H1 (cell line): Measurements from ENCODE around the gene SLC16A5. TPM values are rescaled to one million over a fixed set of nuclear protein-coding genes. Genes with fewer than 3 reads are reported as not detected.

ENCODE experiments used
- CTCF ChIA-PET: fragments of 300-600 bp; sonication (Branson Sonifier 250); formaldehyde crosslinking; loops from one replicate; lab custom pipeline; 2021; ENCODE audit not compliant: partially characterized antibody; lab: Charles Lee
- POLR2A ChIA-PET: fragments of 300-600 bp; sonication (Branson Sonifier 250); formaldehyde crosslinking; loops from one replicate; lab custom pipeline; 2021; ENCODE audit warnings: inconsistent platforms; ENCODE audit not compliant: partially characterized antibody; lab: Charles Lee
- DNase-seq, 2 experiments: peaks; one replicate each; pipeline versions ENCODE4 v3.0.0 to v3.0.0-alpha.2; 2010 to 2022; ENCODE audit warnings: low spot score in 2 of 2, low read depth in 1 of 2, mixed read lengths in 1 of 2
- FAIRE-seq: peaks from 2 replicates; lab custom pipeline; 2011; peaks lifted over from hg19 to GRCh38; lab: Jason Lieb, UNC
- H2AFZ ChIP-seq: 2 replicates; pipeline ENCODE4 v1.8.1; 2012; ENCODE audit warnings: low read length, inconsistent platforms
- H2AK5ac ChIP-seq: 2 replicates; pipeline ENCODE4 v1.6.1; 2013; ENCODE audit warnings: low read depth, low read length
- H2BK120ac ChIP-seq: replicated peaks from 2 replicates; pipeline ENCODE3; 2013; ENCODE audit warnings: low read depth, low read length, inconsistent platforms
- H2BK12ac ChIP-seq: 2 replicates; pipeline ENCODE4 v1.6.1; 2013; ENCODE audit warnings: low read depth, low read length
- H2BK15ac ChIP-seq: 2 replicates; pipeline ENCODE4 v1.6.1; 2013; ENCODE audit warnings: low read length
- H2BK20ac ChIP-seq: 2 replicates; pipeline ENCODE4 v1.6.1; 2013; ENCODE audit warnings: low read length
- H2BK5ac ChIP-seq: 2 replicates; pipeline ENCODE4 v1.6.1; 2013; ENCODE audit warnings: low read depth, low read length
- H3K14ac ChIP-seq: 2 replicates; pipeline ENCODE4 v1.6.1; 2013; ENCODE audit warnings: inconsistent platforms; ENCODE audit not compliant: insufficient read length
- H3K18ac ChIP-seq: 2 replicates; pipeline ENCODE4 v1.6.1; 2013; ENCODE audit warnings: low read length; ENCODE audit errors: extremely low read depth
- H3K23ac ChIP-seq: 2 replicates; pipeline ENCODE4 v1.6.1; 2013; ENCODE audit warnings: inconsistent platforms; ENCODE audit not compliant: insufficient read length
- H3K23me2 ChIP-seq: 2 replicates; pipeline ENCODE4 v1.6.1; 2013; ENCODE audit warnings: low read depth, low read length
- H3K27ac ChIP-seq: 2 replicates; pipeline ENCODE4 v1.6.1; 2011; ENCODE audit warnings: low read depth, low read length, inconsistent platforms
- H3K27me3 ChIP-seq, 4 experiments: replicated peaks in 1 of 4; 1 replicate in 1 of 4; 2 replicates in 3 of 4; pipeline versions ENCODE4 v1.6.1 to v1.8.1; 2011 to 2013; ENCODE audit warnings: low read length in 3 of 4, mild to moderate bottlenecking in 3 of 4, inconsistent platforms in 2 of 4, mixed read lengths in 2 of 4, moderate library complexity in 1 of 4; ENCODE audit not compliant: control insufficient read depth in 3 of 4, insufficient read depth in 3 of 4; ENCODE audit errors: extremely low read depth in 1 of 4
- H3K36me3 ChIP-seq, 4 experiments: 2 replicates each; pipeline versions ENCODE4 v1.6.1 to v1.8.1; 2011 to 2013; ENCODE audit warnings: mild to moderate bottlenecking in 4 of 4, low read length in 3 of 4, moderate library complexity in 2 of 4, control low read depth in 1 of 4, inconsistent platforms in 1 of 4; ENCODE audit not compliant: insufficient read depth in 4 of 4, control insufficient read depth in 2 of 4
- H3K4ac ChIP-seq: replicated peaks from 2 replicates; pipeline ENCODE3; 2013; ENCODE audit warnings: low read length, low read depth, mixed read lengths, inconsistent platforms; ENCODE audit not compliant: insufficient read length
- H3K4me1 ChIP-seq, 4 experiments: replicated peaks in 1 of 4; 1 replicate in 1 of 4; 2 replicates in 3 of 4; pipeline versions ENCODE4 v1.6.1 to v1.8.1; 2011 to 2013; ENCODE audit warnings: low read length in 3 of 4, inconsistent platforms in 2 of 4, mixed read lengths in 1 of 4; ENCODE audit not compliant: insufficient read depth in 4 of 4, control insufficient read depth in 3 of 4
- H3K4me2 ChIP-seq, 2 experiments: 2 replicates each; pipeline versions ENCODE4 v1.6.1 to v1.8.1; 2011 to 2013; ENCODE audit warnings: low read depth in 2 of 2, low read length in 2 of 2, control low read depth in 1 of 2, inconsistent platforms in 1 of 2, mild to moderate bottlenecking in 1 of 2; ENCODE audit not compliant: insufficient read depth in 1 of 2
- H3K4me3 ChIP-seq, 4 experiments: fragments of 200-600, 300-600 bp in 1 of 4; sonication (generic), shearing (Covaris generic), sonication (Bioruptor Twin) in 1 of 4; 2 replicates each; pipeline versions ENCODE4 v1.5.1 to v1.8.1; 2011 to 2016; ENCODE audit warnings: low read length in 4 of 4, low read depth in 3 of 4, control low read depth in 2 of 4, inconsistent platforms in 2 of 4, mild to moderate bottlenecking in 2 of 4, mixed read lengths in 1 of 4, moderate library complexity in 1 of 4; ENCODE audit not compliant: insufficient read depth in 2 of 4; ENCODE audit errors: extremely low read depth in 1 of 4
- H3K56ac ChIP-seq: replicated peaks from 2 replicates; pipeline ENCODE3; 2013; ENCODE audit warnings: low read depth, mild to moderate bottlenecking, mixed read lengths, low read length, inconsistent platforms; ENCODE audit not compliant: insufficient read length
- H3K79me1 ChIP-seq: 2 replicates; pipeline ENCODE4 v1.6.1; 2013; ENCODE audit warnings: low read depth, low read length, control low read depth
- H3K79me2 ChIP-seq, 2 experiments: 2 replicates each; pipeline versions ENCODE4 v1.6.1 to v1.8.1; 2012 to 2013; ENCODE audit warnings: low read length in 2 of 2, mild to moderate bottlenecking in 2 of 2, inconsistent platforms in 1 of 2; ENCODE audit not compliant: insufficient read depth in 2 of 2, control insufficient read depth in 1 of 2
- H3K9ac ChIP-seq, 4 experiments: replicated peaks in 1 of 4; 1 replicate in 1 of 4; 2 replicates in 3 of 4; pipeline versions ENCODE4 v1.6.1 to v1.8.1; 2011 to 2013; ENCODE audit warnings: low read depth in 3 of 4, low read length in 3 of 4, control low read depth in 2 of 4, mild to moderate bottlenecking in 2 of 4, moderate library complexity in 2 of 4, inconsistent platforms in 1 of 4; ENCODE audit errors: extremely low read depth in 1 of 4
- H3K9me3 ChIP-seq, 2 experiments: 2 replicates each; pipeline versions ENCODE4 v1.6.1 to v1.8.1; 2012 to 2013; ENCODE audit warnings: mild to moderate bottlenecking in 2 of 2, moderate library complexity in 2 of 2, control low read depth in 1 of 2, inconsistent platforms in 1 of 2, low read depth in 1 of 2, low read length in 1 of 2, mixed read lengths in 1 of 2; ENCODE audit not compliant: insufficient read depth in 2 of 2
- H4K20me1 ChIP-seq, 2 experiments: replicated peaks in 1 of 2; 2 replicates each; pipeline versions ENCODE3 to v1.8.1; 2011 to 2013; ENCODE audit warnings: inconsistent platforms in 2 of 2, low read length in 2 of 2, mild to moderate bottlenecking in 1 of 2; ENCODE audit not compliant: insufficient read depth in 2 of 2, control insufficient read depth in 1 of 2
- H4K5ac ChIP-seq: 2 replicates; pipeline ENCODE4 v1.6.1; 2013; ENCODE audit warnings: low read length, low read depth, mixed read lengths, inconsistent platforms; ENCODE audit not compliant: insufficient read length
- H4K8ac ChIP-seq: 2 replicates; pipeline ENCODE4 v1.8.0; 2013; ENCODE audit warnings: mild to moderate bottlenecking, moderate library complexity, low read length, inconsistent platforms; ENCODE audit not compliant: insufficient read depth; ENCODE audit errors: extremely low read depth
- H4K91ac ChIP-seq: replicated peaks from 2 replicates; pipeline ENCODE3; 2013; ENCODE audit warnings: low read length, mixed read lengths, inconsistent platforms; ENCODE audit not compliant: insufficient read length
- BCL11A ChIP-seq, 2 experiments: IDR thresholded peaks; one replicate each; pipeline ENCODE4 v1.6.1; 2011; ENCODE audit warnings: low read depth in 2 of 2, low read length in 2 of 2, mild to moderate bottlenecking in 2 of 2
- BRCA1 ChIP-seq: IDR thresholded peaks from 2 replicates; pipeline ENCODE4 v1.6.1; 2012; ENCODE audit warnings: low read depth, low read length, improper control_type of control experiment
- CBX8 ChIP-seq: fragments of 300-800, 300-1000 bp; sonication (generic); IDR thresholded peaks from 2 replicates; pipeline ENCODE4 v1.7.1; 2016; ENCODE audit warnings: low read depth, low read length, borderline replicate concordance
- CHD2 ChIP-seq: IDR thresholded peaks from 2 replicates; pipeline ENCODE4 v1.6.1; 2012; ENCODE audit warnings: low read length, improper control_type of control experiment
- GABPA ChIP-seq: IDR thresholded peaks from 2 replicates; pipeline ENCODE4 v1.6.1; 2011; ENCODE audit warnings: mild to moderate bottlenecking, low read length, moderate library complexity, borderline replicate concordance; ENCODE audit not compliant: insufficient read depth
- GTF2F1 ChIP-seq: IDR thresholded peaks from 2 replicates; pipeline ENCODE4 v1.6.1; 2012; ENCODE audit warnings: low read depth, low read length, improper control_type of control experiment, borderline replicate concordance
- JUN ChIP-seq: IDR thresholded peaks from 2 replicates; pipeline ENCODE4 v1.6.1; 2011; ENCODE audit warnings: low read depth, mild to moderate bottlenecking, improper control_type of control experiment, low read length
- PHF8 ChIP-seq: fragments of 200-600 bp; sonication (generic); conservative IDR thresholded peaks from 2 replicates; pipeline ENCODE4 v1.7.1; 2012; ENCODE audit warnings: low read depth, mild to moderate bottlenecking, inconsistent platforms, low read length, moderate library complexity
- SP4 ChIP-seq: IDR thresholded peaks from 2 replicates; pipeline ENCODE4 v1.6.1; 2012; ENCODE audit warnings: low read length, inconsistent platforms
- SUZ12 ChIP-seq: fragments of 200-600 bp; sonication (generic); IDR thresholded peaks from 2 replicates; pipeline ENCODE4 v1.6.1; 2012; ENCODE audit warnings: mild to moderate bottlenecking, inconsistent platforms, low read length, moderate library complexity, mixed read lengths
- TAF1 ChIP-seq: IDR thresholded peaks from 2 replicates; pipeline ENCODE4 v1.6.1; 2011; ENCODE audit warnings: mild to moderate bottlenecking, low read depth, low read length
- TAF7 ChIP-seq: optimal IDR thresholded peaks from 2 replicates; pipeline ENCODE3; 2011; ENCODE audit warnings: low read depth, mild to moderate bottlenecking, inconsistent platforms, low read length, moderate library complexity, borderline replicate concordance
- TCF12 ChIP-seq: IDR thresholded peaks from 2 replicates; pipeline ENCODE4 v1.6.1; 2011; ENCODE audit warnings: low read depth, mild to moderate bottlenecking, low read length
- ZNF274 ChIP-seq: IDR thresholded peaks from 2 replicates; pipeline ENCODE4 v1.7.0; 2012; ENCODE audit warnings: low read length, borderline replicate concordance; ENCODE audit errors: extremely low read depth
- WGBS, 2 experiments: shearing (Covaris generic) in 1 of 2; methylation state at CpG; one replicate each; pipeline versions ENCODE4 v1.1.6 to v1.1.7; 2013 to 2015; ENCODE audit warnings: low lambda C conversion rate in 2 of 2, mixed read lengths in 2 of 2, inconsistent platforms in 1 of 2, low coverage in 1 of 2, missing lambda C conversion rate in 1 of 2; ENCODE audit not compliant: insufficient replicate concordance in 2 of 2, insufficient coverage in 1 of 2, insufficient read length in 1 of 2; ENCODE audit errors: extremely low coverage in 1 of 2, missing lambda C conversion rate in 1 of 2; 5-methylcytosine and 5-hydroxymethylcytosine counted together
- polyA plus RNA-seq, 7 experiments: library from polyadenylated mRNA; depleted of rRNA in 3 of 7; stranded (reverse) in 5 of 7; unstranded in 2 of 7; fragments of >200 nt in 5 of 7; fragments of 200-250 nt in 2 of 7; gene quantifications; 1 replicate in 5 of 7; 2 replicates in 1 of 7; 4 replicates in 1 of 7; pipeline versions ENCODE4 v1.2.1 to v1.2.3, GENCODE V29; 2011 to 2013; ENCODE audit warnings: missing spikeins in 2 of 7, mixed read lengths in 2 of 7
- total RNA-seq: library from RNA; stranded (reverse); fragmentation: NEBNext Ultra II Directional; extraction: Animal tissue kit (Norgen Biotek cat#: 25700); gene quantifications from 2 replicates; pipeline ENCODE4 v1.2.1, GENCODE V29; 2021

The SLC16A5 gene
- total and polyA plus RNA-seq, 2 of the 8 experiments (the other 6 are each of a cell fraction or from before 2014, with no cell fraction given): 17.1 to 34.7 TPM

- Histone ChIP-seq H2BK20ac (no peak overlapping the region), H3K9ac (no peak overlapping the region), H3K36me3 (peaks cover 0 to 10% (median 6%) of the 10 kb centered on the region in 4 experiments; a peak in 6 of 8 replicates), H3K23ac (no peak overlapping the region), H3K4ac (no peak overlapping the region), H3K4me3 (no peak overlapping the region), H2AK5ac (no peak overlapping the region), H3K14ac (no peak overlapping the region), H2BK12ac (no peak overlapping the region), H3K27ac (no peak overlapping the region), H3K4me2 (no peak overlapping the region), H2BK15ac (no peak overlapping the region), H3K79me2 (peaks cover 0 to 9% of the 10 kb centered on the region in 2 experiments; a peak in 1 of 4 replicates), H2BK5ac (no peak overlapping the region), H2BK120ac (no peak overlapping the region), H4K5ac (no peak overlapping the region), H3K56ac (no peak overlapping the region), H4K20me1 (peaks cover 8 to 11% of the 10 kb centered on the region in 2 experiments), H3K79me1 (no peaks in the 10 kb centered on the region; the same call in 1 of the 2 replicates), H3K9me3 (no peaks in the 10 kb centered on the region), H2AFZ (no peak overlapping the region), H4K91ac (no peak overlapping the region), H3K23me2 (peaks cover 3% of the 10 kb centered on the region; the same call in 1 of the 2 replicates), H4K8ac (no peak overlapping the region), H3K4me1 (peaks cover 0 to 8% (median 4%) of the 10 kb centered on the region in 4 experiments; a peak in 5 of 7 replicates), H3K18ac (no peak overlapping the region), H3K27me3 (no peaks in the 10 kb centered on the region; a peak in 1 of 7 replicates)
- FAIRE-seq (no peak), DNase-seq (no peak)
- WGBS, 2 experiments: 91% methylated on average over 7 of the region's 8 CpGs; no CpG with 5 or more reads in 1 of the 2 experiments
- ChIA-PET CTCF (interaction anchor here (1.4 to 12.9 kb wide), 6 partner anchors 13 to 285 kb away, joined by 3 to 239 read pairs (median 8); partner anchors contain the start of gene ARMC7), POLR2A (interaction anchor here (0.8 to 13.9 kb wide), 7 partner anchors 10 to 836 kb away, joined by 3 to 134 read pairs (median 7); partner anchors contain the start of gene SLC16A5)
- no peak for TF ChIP-seq SUZ12
- TF ChIP-seq JUN: no peak
- no peak for TF ChIP-seq TAF1
- no peak for TF ChIP-seq GABPA
- TF ChIP-seq TAF7: no peak
- no peak for TF ChIP-seq BCL11A (IDR thresholded peaks at IDR 0.05; ENCODE audit: low read depth in 2 of 2, low read length in 2 of 2)
- no peak for TF ChIP-seq CHD2
- TF ChIP-seq SP4: no peak
- no peak for TF ChIP-seq TCF12
- TF ChIP-seq GTF2F1: no peak
- no peak for TF ChIP-seq ZNF274
- TF ChIP-seq PHF8: no peak
- no peak for TF ChIP-seq CBX8
- TF ChIP-seq BRCA1: no peak
These were observed 39.2 kb downstream of the SLC16A5 start for GRCh38 chr17:75126954-75127353.
